ENCODE data around the gene BCL2.

The BCL2 gene

GRCh38 chr18:63322908-63323634 lies 3.5 kb upstream of the BCL2 start:
- Histone ChIP-seq H3K4me1 (ENCODE audit: control insufficient read depth in 1 of 2, insufficient read depth in 1 of 2, low read depth in 1 of 2, low read length in 1 of 2) (peaks cover 34 to 35% of the 10 kb centered on the region in 2 experiments), H3K36me3 (no peaks in the 10 kb centered on the region), H3K4me3 (ENCODE audit: low read depth in 1 of 2, low read length in 1 of 2) (no peak overlapping the region), H3K9me3 (no peaks in the 10 kb centered on the region), H3K27ac (no peak overlapping the region), H3K27me3 (peaks cover 29% of the 10 kb centered on the region)
- TF ChIP-seq CTCF (IDR thresholded peaks at IDR 0.05) = peak; percentile 74

GRCh38 chr18:63322206-63322605 lies 2.6 kb upstream of the BCL2 start:
- Histone ChIP-seq H3K36me3 (no peaks in the 10 kb centered on the region), H3K4me1 (ENCODE audit: control insufficient read depth in 1 of 2, insufficient read depth in 1 of 2, low read depth in 1 of 2, low read length in 1 of 2) (peaks cover 37 to 39% of the 10 kb centered on the region in 2 experiments), H3K9me3 (no peaks in the 10 kb centered on the region), H3K27ac (no peak overlapping the region), H3K27me3 (peaks cover 37% of the 10 kb centered on the region), H3K4me3 (ENCODE audit: low read depth in 1 of 2, low read length in 1 of 2) (no peak overlapping the region)
- no peak for TF ChIP-seq CTCF (IDR thresholded peaks at IDR 0.05)

- peaks cover 37 to 39% of the 10 kb centered on the region in 2 experiments for H3K4me1 ChIP-seq (ENCODE audit: control insufficient read depth in 1 of 2, insufficient read depth in 1 of 2, low read depth in 1 of 2, low read length in 1 of 2)
- TF ChIP-seq CTCF (IDR thresholded peaks at IDR 0.05) = no peak
- H3K36me3 ChIP-seq = no peaks in the 10 kb centered on the region
- H3K27ac ChIP-seq = no peak overlapping the region
- peak overlapping the region; percentile 66 to 67 for H3K4me3 ChIP-seq (ENCODE audit: low read depth in 1 of 2, low read length in 1 of 2)
- H3K9me3 ChIP-seq = no peaks in the 10 kb centered on the region
- H3K27me3 ChIP-seq = peaks cover 42% of the 10 kb centered on the region
Observed at GRCh38 chr18:63321291-63321690, 1.7 kb upstream of the BCL2 start.

GRCh38 chr18:63320975-63321265 lies 1.4 kb upstream of the BCL2 start:
- Histone ChIP-seq H3K36me3 (no peaks in the 10 kb centered on the region), H3K4me3 (ENCODE audit: low read depth in 1 of 2, low read length in 1 of 2) (peak overlapping the region; percentile 66 to 67), H3K9me3 (no peaks in the 10 kb centered on the region), H3K27me3 (peaks cover 42% of the 10 kb centered on the region), H3K4me1 (ENCODE audit: control insufficient read depth in 1 of 2, insufficient read depth in 1 of 2, low read depth in 1 of 2, low read length in 1 of 2) (peaks cover 37 to 39% of the 10 kb centered on the region in 2 experiments), H3K27ac (no peak overlapping the region)
- TF ChIP-seq CTCF (IDR thresholded peaks at IDR 0.05) = no peak

GRCh38 chr18:63320123-63320974 lies 780 bp upstream of the BCL2 start:
- TF ChIP-seq CTCF (IDR thresholded peaks at IDR 0.05) = no peak
- peaks cover 37 to 39% of the 10 kb centered on the region in 2 experiments for H3K4me1 ChIP-seq (ENCODE audit: control insufficient read depth in 1 of 2, insufficient read depth in 1 of 2, low read depth in 1 of 2, low read length in 1 of 2)
- no peak overlapping the region for H3K27ac ChIP-seq
- H3K36me3 ChIP-seq = no peaks in the 10 kb centered on the region
- H3K9me3 ChIP-seq = no peaks in the 10 kb centered on the region
- peaks cover 42% of the 10 kb centered on the region for H3K27me3 ChIP-seq
- peak overlapping the region; percentile 66 to 67 for H3K4me3 ChIP-seq (ENCODE audit: low read depth in 1 of 2, low read length in 1 of 2)

Data from neutrophil (primary cell).